ENCODE results near the gene F2RL1. TPM values are rescaled to one million over a fixed set of nuclear protein-coding genes. Genes with fewer than 3 reads are reported as not detected.

The F2RL1 gene
- total and polyA plus RNA-seq, 2 of the 8 experiments (the other 6 are each of a cell fraction or from before 2014, with no cell fraction given), result 23.2 to 26.6 TPM

DNA sequence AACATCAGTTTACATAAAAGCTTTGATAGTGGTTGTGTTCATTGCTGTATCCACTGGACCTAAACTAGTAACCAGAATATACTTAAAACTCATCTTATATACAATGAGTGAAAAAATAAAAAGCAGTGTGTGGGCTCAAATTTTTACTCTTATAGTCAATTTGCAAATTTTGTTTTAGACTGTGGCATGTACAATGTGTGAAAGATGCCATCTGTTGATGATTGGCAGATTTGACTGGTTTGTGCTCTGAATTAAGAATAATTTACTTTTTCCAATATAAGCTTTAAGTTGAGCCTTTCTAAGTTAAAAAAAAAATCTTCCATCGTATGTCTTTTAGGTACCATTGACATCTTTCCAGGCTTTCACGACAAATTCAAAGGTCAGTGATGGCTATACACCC, 42.4 kb upstream of the F2RL1 start:
- H3K56ac ChIP-seq (replicated peaks; ENCODE audit: insufficient read length, low read depth, low read length), result no peak overlapping the region
- no peak overlapping the region for H3K23ac ChIP-seq (ENCODE audit: insufficient read length)
- H3K4me1 ChIP-seq (replicated peaks in 1 of 4; ENCODE audit: control insufficient read depth in 3 of 4, insufficient read depth in 4 of 4, low read length in 3 of 4), result peaks cover 1 to 8% (median 2%) of the 10 kb centered on the region in 4 experiments; a peak in 4 of 7 replicates
- H3K4me2 ChIP-seq (ENCODE audit: insufficient read depth in 1 of 2, low read depth in 2 of 2, low read length in 2 of 2), result no peak overlapping the region
- H2BK12ac ChIP-seq (ENCODE audit: low read depth, low read length), result no peak overlapping the region
- H4K91ac ChIP-seq (replicated peaks; ENCODE audit: insufficient read length, low read length), result no peak overlapping the region
- no peaks in the 10 kb centered on the region for H3K79me1 ChIP-seq (ENCODE audit: low read depth, low read length)
- no peaks in the 10 kb centered on the region; the same call in 1 of the 2 replicates for H3K23me2 ChIP-seq (ENCODE audit: low read depth, low read length)
- no peak overlapping the region for H3K4me3 ChIP-seq (ENCODE audit: extremely low read depth in 1 of 4, insufficient read depth in 2 of 4, low read depth in 3 of 4, low read length in 4 of 4)
- FAIRE-seq, result no peak
- H3K9me3 ChIP-seq (ENCODE audit: insufficient read depth in 2 of 2, low read depth in 1 of 2, low read length in 1 of 2), result no peaks in the 10 kb centered on the region
- no peaks in the 10 kb centered on the region for H3K79me2 ChIP-seq (ENCODE audit: control insufficient read depth in 1 of 2, insufficient read depth in 2 of 2, low read length in 2 of 2)
- no peak for DNase-seq (ENCODE audit: low read depth in 1 of 2, low spot score in 2 of 2)
- no peak overlapping the region for H3K4ac ChIP-seq (replicated peaks; ENCODE audit: insufficient read length, low read depth, low read length)
- WGBS, 2 experiments (ENCODE audit: extremely low coverage in 1 of 2, insufficient coverage in 1 of 2, insufficient read length in 1 of 2, insufficient replicate concordance in 2 of 2, low coverage in 1 of 2, low lambda C conversion rate in 2 of 2, missing lambda C conversion rate in 1 of 2), result 87% methylated on average over 2 of the region's 2 CpGs; no CpG with 5 or more reads in 1 of the 2 experiments
- H4K5ac ChIP-seq (ENCODE audit: insufficient read length, low read depth, low read length), result no peak overlapping the region
- no peaks in the 10 kb centered on the region for H4K20me1 ChIP-seq (replicated peaks in 1 of 2; ENCODE audit: control insufficient read depth in 1 of 2, insufficient read depth in 2 of 2, low read length in 2 of 2)
- no peak overlapping the region for H3K9ac ChIP-seq (replicated peaks in 1 of 4; ENCODE audit: extremely low read depth in 1 of 4, low read depth in 3 of 4, low read length in 3 of 4)
- no peaks in the 10 kb centered on the region for H3K27me3 ChIP-seq (replicated peaks in 1 of 4; ENCODE audit: control insufficient read depth in 3 of 4, extremely low read depth in 1 of 4, insufficient read depth in 3 of 4, low read length in 3 of 4)
- no peak overlapping the region for H3K27ac ChIP-seq (ENCODE audit: low read depth, low read length)
- no peak overlapping the region for H3K14ac ChIP-seq (ENCODE audit: insufficient read length)
- POLR2A ChIA-PET (ENCODE audit: partially characterized antibody), result interaction anchor here (3.3 kb wide), 1 partner anchor 32 kb away, joined by 10 read pairs; no protein-coding TSS in a partner anchor
- no peak overlapping the region for H3K18ac ChIP-seq (ENCODE audit: extremely low read depth, low read length)
- no peak overlapping the region for H2AFZ ChIP-seq (ENCODE audit: low read length)
- CTCF ChIA-PET (ENCODE audit: partially characterized antibody), result interaction anchor here (0.6 to 3.3 kb wide), 4 partner anchors 11 to 80 kb away, joined by 3 to 21 read pairs (median 9); no protein-coding TSS in a partner anchor
- no peak overlapping the region for H2BK15ac ChIP-seq (ENCODE audit: low read length)
- no peak overlapping the region for H2AK5ac ChIP-seq (ENCODE audit: low read depth, low read length)
- H3K36me3 ChIP-seq (ENCODE audit: control insufficient read depth in 2 of 4, insufficient read depth in 4 of 4, low read length in 3 of 4), result no peaks in the 10 kb centered on the region
- H2BK120ac ChIP-seq (replicated peaks; ENCODE audit: low read depth, low read length), result no peak overlapping the region
- H2BK20ac ChIP-seq (ENCODE audit: low read length), result no peak overlapping the region
- no peak overlapping the region for H2BK5ac ChIP-seq (ENCODE audit: low read depth, low read length)
- H4K8ac ChIP-seq (ENCODE audit: extremely low read depth, insufficient read depth, low read length), result no peak overlapping the region
- TF ChIP-seq HDAC6 (IDR thresholded peaks at IDR 0.05; ENCODE audit: low read depth, low read length), result no peak
- no peak for TF ChIP-seq CTBP2 (IDR thresholded peaks at IDR 0.05; ENCODE audit: borderline replicate concordance, insufficient read depth, insufficient read length, low read length)
- no peak for TF ChIP-seq TBP (IDR thresholded peaks at IDR 0.05; ENCODE audit: low read depth, low read length)
- TF ChIP-seq TAF7 (optimal IDR thresholded peaks at IDR 0.05; ENCODE audit: borderline replicate concordance, low read depth, low read length), result no peak
- TF ChIP-seq ZNF274 (IDR thresholded peaks at IDR 0.05; ENCODE audit: borderline replicate concordance, extremely low read depth, low read length), result no peak
- no peak for TF ChIP-seq GABPA (IDR thresholded peaks at IDR 0.05; ENCODE audit: borderline replicate concordance, insufficient read depth, low read length)
- no peak for TF ChIP-seq EP300 (IDR thresholded peaks at IDR 0.05; ENCODE audit: borderline replicate concordance in 1 of 2, low read depth in 2 of 2, low read length in 2 of 2)
- no peak for TF ChIP-seq SAP30 (IDR thresholded peaks at IDR 0.05; ENCODE audit: insufficient read depth, insufficient replicate concordance, low read length)
- no peak for TF ChIP-seq CBX8 (IDR thresholded peaks at IDR 0.05; ENCODE audit: borderline replicate concordance, low read depth, low read length)
- no peak for TF ChIP-seq RNF2 (IDR thresholded peaks at IDR 0.05; ENCODE audit: borderline replicate concordance, low read depth, low read length, missing control alignments, poor library complexity, severe bottlenecking)
- TF ChIP-seq, protein P1, sequence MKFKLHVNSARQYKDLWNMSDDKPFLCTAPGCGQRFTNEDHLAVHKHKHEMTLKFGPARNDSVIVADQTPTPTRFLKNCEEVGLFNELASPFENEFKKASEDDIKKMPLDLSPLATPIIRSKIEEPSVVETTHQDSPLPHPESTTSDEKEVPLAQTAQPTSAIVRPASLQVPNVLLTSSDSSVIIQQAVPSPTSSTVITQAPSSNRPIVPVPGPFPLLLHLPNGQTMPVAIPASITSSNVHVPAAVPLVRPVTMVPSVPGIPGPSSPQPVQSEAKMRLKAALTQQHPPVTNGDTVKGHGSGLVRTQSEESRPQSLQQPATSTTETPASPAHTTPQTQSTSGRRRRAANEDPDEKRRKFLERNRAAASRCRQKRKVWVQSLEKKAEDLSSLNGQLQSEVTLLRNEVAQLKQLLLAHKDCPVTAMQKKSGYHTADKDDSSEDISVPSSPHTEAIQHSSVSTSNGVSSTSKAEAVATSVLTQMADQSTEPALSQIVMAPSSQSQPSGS (IDR thresholded peaks at IDR 0.05; ENCODE audit: low read length), result no peak
